HepG2 (cell line): Measurements from ENCODE around the gene BCL11B. TPM values are rescaled to one million over a fixed set of nuclear protein-coding genes. Genes with fewer than 3 reads are reported as not detected.

ENCODE experiments used
- ATAC-seq: fragments of 200-7000 bp; cut with Tn5 transposase; 3 replicates; pipeline ENCODE4 v1.9.1; 2020; ENCODE audit warnings: mild to moderate bottlenecking, moderate library complexity
- BruUV-seq: library from RNA; stranded (reverse); fragments of 400-500 nt; replicated peaks from 2 replicates; lab custom pipeline; 2021; lab: Mats Ljungman, UMichigan
- CTCF ChIA-PET: fragments of 300-600 bp; formaldehyde crosslinking; extraction: SDS; loops from one replicate; lab custom pipeline; 2021; ENCODE audit warnings: low total read pairs, inconsistent platforms, low intra/inter-chr PET ratio; lab: Yijun Ruan, JAX
- POLR2A ChIA-PET: fragments of 350-600 bp; sonication (Branson Sonifier 250); formaldehyde crosslinking; loops from one replicate; lab custom pipeline; 2020; ENCODE audit warnings: antibody characterized with exemption, inconsistent platforms; lab: Yijun Ruan, JAX
- DNase-seq: peaks from one replicate; pipeline ENCODE4 v3.0.0-alpha.2; 2015; ENCODE audit warnings: low spot score
- FAIRE-seq: peaks from 3 replicates; lab custom pipeline; 2011; peaks lifted over from hg19 to GRCh38; lab: Jason Lieb, UNC
- H2AFZ ChIP-seq: one replicate; pipeline ENCODE4 v1.6.1; 2011; ENCODE audit warnings: low read length, inconsistent platforms
- H3K27ac ChIP-seq: fragments of 300-600 bp; 3 replicates; pipeline ENCODE4 v1.8.0; 2011; ENCODE audit warnings: mixed run types, mild to moderate bottlenecking, mixed read lengths, low read length, inconsistent platforms; ENCODE audit not compliant: insufficient read depth; ENCODE audit errors: extremely low read length
- H3K27me3 ChIP-seq, 2 experiments: fragments of 200-600 bp in 1 of 2; 2 replicates in 1 of 2; 3 replicates in 1 of 2; pipeline versions ENCODE4 v1.6.0 to v1.8.0; 2011; ENCODE audit warnings: low read length in 2 of 2, mild to moderate bottlenecking in 2 of 2, moderate library complexity in 2 of 2, inconsistent platforms in 1 of 2; ENCODE audit not compliant: insufficient read depth in 2 of 2, control insufficient read depth in 1 of 2
- H3K36me3 ChIP-seq, 2 experiments: fragments of 200-600 bp in 1 of 2; replicated peaks in 1 of 2; 2 replicates in 1 of 2; 3 replicates in 1 of 2; pipeline versions ENCODE4 v1.5.1 to v1.8.0; 2011; ENCODE audit warnings: low read length in 2 of 2, inconsistent platforms in 1 of 2; ENCODE audit not compliant: insufficient read depth in 2 of 2, control insufficient read depth in 1 of 2
- H3K4me1 ChIP-seq: 2 replicates; pipeline ENCODE4 v1.5.1; 2012; ENCODE audit warnings: low read length, inconsistent platforms; ENCODE audit not compliant: insufficient read depth
- H3K4me2 ChIP-seq: 2 replicates; pipeline ENCODE4 v1.6.0; 2011; ENCODE audit warnings: low read depth, low read length, inconsistent platforms
- H3K4me3 ChIP-seq, 3 experiments: fragments of 200-600 bp in 1 of 3; sonication (generic), shearing (Covaris generic) in 1 of 3; replicated peaks in 1 of 3; 2 replicates each; pipeline ENCODE4 v1.5.1; 2011 to 2016; ENCODE audit warnings: low read length in 3 of 3, inconsistent platforms in 2 of 3, low read depth in 2 of 3, mild to moderate bottlenecking in 2 of 3, control low read depth in 1 of 3, mixed read lengths in 1 of 3; ENCODE audit not compliant: insufficient read depth in 1 of 3
- H3K79me2 ChIP-seq: one replicate; pipeline ENCODE4 v1.6.1; 2011; ENCODE audit warnings: low read length, inconsistent platforms; ENCODE audit not compliant: insufficient read depth
- H3K9ac ChIP-seq: 2 replicates; pipeline ENCODE4 v1.6.0; 2011; ENCODE audit warnings: mild to moderate bottlenecking, low read depth, low read length, inconsistent platforms; ENCODE audit not compliant: insufficient read depth
- H3K9me3 ChIP-seq: 2 replicates; pipeline ENCODE4 v1.5.1; 2012; ENCODE audit warnings: mild to moderate bottlenecking, low read length
- H4K20me1 ChIP-seq: 2 replicates; pipeline ENCODE4 v1.6.0; 2011; ENCODE audit warnings: inconsistent platforms, mild to moderate bottlenecking, low read length, moderate library complexity; ENCODE audit not compliant: insufficient read depth
- ATF1 ChIP-seq: IDR thresholded peaks from 2 replicates; pipeline ENCODE4 v1.6.1; 2016; ENCODE audit warnings: mild to moderate bottlenecking, control low read depth
- CBFB ChIP-seq: sonication (generic); formaldehyde crosslinking; IDR thresholded peaks from 2 replicates; pipeline ENCODE4 v1.4.0; 2020; ENCODE audit warnings: missing genetic modification reagents
- KAT7 ChIP-seq: IDR thresholded peaks from 2 replicates; pipeline ENCODE4 v1.6.1; 2018; ENCODE audit warnings: borderline replicate concordance, missing compliant biosample characterization
- PCBP2 ChIP-seq: fragments of 200-400 bp; formaldehyde crosslinking; optimal IDR thresholded peaks from 2 replicates; pipeline ENCODE3; 2018; ENCODE audit warnings: low read length, low read depth; ENCODE audit not compliant: poor library complexity, severe bottlenecking
- REXO4 ChIP-seq: sonication (generic); formaldehyde crosslinking; IDR thresholded peaks from 2 replicates; pipeline ENCODE4 v1.8.0; 2022; ENCODE audit warnings: missing genetic modification reagents, mild to moderate bottlenecking, borderline replicate concordance
- STAT6 ChIP-seq: sonication (generic); formaldehyde crosslinking; IDR thresholded peaks from 2 replicates; pipeline ENCODE4 v1.4.0; 2020; ENCODE audit warnings: missing genetic modification reagents, mild to moderate bottlenecking, borderline replicate concordance
- ZNF124 ChIP-seq: sonication (generic); formaldehyde crosslinking; IDR thresholded peaks from 2 replicates; pipeline ENCODE4 v1.4.0; 2020; ENCODE audit warnings: missing genetic modification reagents
- WGBS: methylation state at CpG from one replicate; pipeline ENCODE4 v1.1.6; 2017; ENCODE audit warnings: low lambda C conversion rate; 5-methylcytosine and 5-hydroxymethylcytosine counted together
- in situ Hi-C: cut with HindIII; loops from 2 replicates; pipeline ENCODE4 v1.10.0; 2017; ENCODE audit warnings: low pct_unique_long_range_greater_than_20kb; ENCODE audit not compliant: extremely low pct_ligation_motif_present
- intact Hi-C: fragments of 100-400 bp; cut with micrococcal nuclease; formaldehyde crosslinking; loops from one replicate; pipeline ENCODE4 v1.10.0; 2022; ENCODE audit not compliant: unreplicated experiment
- polyA plus RNA-seq, 8 experiments: library from polyadenylated mRNA; depleted of rRNA in 3 of 8; stranded (reverse) in 7 of 8; unstranded in 1 of 8; fragments of >200 nt; fragmentation: Illumina TruSeq in 4 of 8; extraction: Trizol in 4 of 8; gene quantifications; 2 replicates each; pipeline versions ENCODE4 v1.2.1 to v1.2.3, GENCODE V29; 2011 to 2016; ENCODE audit warnings: low read depth in 4 of 8, missing spikeins in 1 of 8, mixed read lengths in 1 of 8; ENCODE audit not compliant: insufficient read depth in 1 of 8
- total RNA-seq, 5 experiments: library from RNA; depleted of rRNA; stranded (reverse); fragments of >200 nt; fragmentation: Illumina TruSeq; extraction: Trizol; gene quantifications; 2 replicates each; pipeline ENCODE4 v1.2.3, GENCODE V29; 2016; ENCODE audit warnings: low read depth in 1 of 5
- TF ChIP-seq, protein P1 (sequence below): sonication (generic); formaldehyde crosslinking; IDR thresholded peaks from 2 replicates; pipeline ENCODE4 v1.4.0; 2020; ENCODE audit warnings: mild to moderate bottlenecking, missing genetic modification reagents

BCL11B gene
- total and polyA plus RNA-seq, 2 of the 13 experiments (the other 11 are each of a cell fraction or from before 2014, with no cell fraction given): not detected

GRCh38 chr14:99198746-99199502 is 73.1 kb downstream of the BCL11B start:
- Histone ChIP-seq H3K9ac (no peak overlapping the region), H3K4me2 (no peak overlapping the region), H3K9me3 (no peaks in the 10 kb centered on the region), H3K4me3 (no peak overlapping the region), H4K20me1 (no peaks in the 10 kb centered on the region), H3K36me3 (no peaks in the 10 kb centered on the region), H2AFZ (no peak overlapping the region), H3K79me2 (no peaks in the 10 kb centered on the region), H3K27ac (no peak overlapping the region), H3K27me3 (peaks cover 1 to 24% of the 10 kb centered on the region in 2 experiments; a peak in 4 of 5 replicates), H3K4me1 (no peaks in the 10 kb centered on the region)
- POLR2A ChIA-PET: no interaction called here
- in situ Hi-C loops: no loop called here
- CTCF ChIA-PET: no interaction called here
- FAIRE-seq (no peak), ATAC-seq (no peak), DNase-seq (no peak)
- WGBS: 43% methylated on average over 24 of the region's 24 CpGs
- intact Hi-C loops: no loop called here
- no peak for TF ChIP-seq KAT7 (CRISPR knock-in tag)
- TF ChIP-seq ATF1 (CRISPR knock-in tag): no peak
- TF ChIP-seq PCBP2: no peak
- no peak for TF ChIP-seq STAT6 (CRISPR knock-in tag)
- TF ChIP-seq, protein P1, sequence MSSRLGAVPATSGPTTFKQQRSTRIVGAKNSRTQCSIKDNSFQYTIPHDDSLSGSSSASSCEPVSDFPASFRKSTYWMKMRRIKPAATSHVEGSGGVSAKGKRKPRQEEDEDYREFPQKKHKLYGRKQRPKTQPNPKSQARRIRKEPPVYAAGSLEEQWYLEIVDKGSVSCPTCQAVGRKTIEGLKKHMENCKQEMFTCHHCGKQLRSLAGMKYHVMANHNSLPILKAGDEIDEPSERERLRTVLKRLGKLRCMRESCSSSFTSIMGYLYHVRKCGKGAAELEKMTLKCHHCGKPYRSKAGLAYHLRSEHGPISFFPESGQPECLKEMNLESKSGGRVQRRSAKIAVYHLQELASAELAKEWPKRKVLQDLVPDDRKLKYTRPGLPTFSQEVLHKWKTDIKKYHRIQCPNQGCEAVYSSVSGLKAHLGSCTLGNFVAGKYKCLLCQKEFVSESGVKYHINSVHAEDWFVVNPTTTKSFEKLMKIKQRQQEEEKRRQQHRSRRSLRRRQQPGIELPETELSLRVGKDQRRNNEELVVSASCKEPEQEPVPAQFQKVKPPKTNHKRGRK (CRISPR knock-in tag): no peak
- no peak for TF ChIP-seq REXO4 (CRISPR knock-in tag)
- no peak for TF ChIP-seq ZNF124 (CRISPR knock-in tag)
- no peak for TF ChIP-seq CBFB (CRISPR knock-in tag)
- BruUV-seq: no TSS peak
